ENCODE data around the gene PAQR3. TPM values are rescaled to one million over a fixed set of nuclear protein-coding genes. Genes with fewer than 3 reads are reported as not detected.

PAQR3 gene
- total and polyA plus RNA-seq, 2 of the 8 experiments (the other 6 are each of a cell fraction or from before 2014, with no cell fraction given) = 28.9 to 35.2 TPM

DNA sequence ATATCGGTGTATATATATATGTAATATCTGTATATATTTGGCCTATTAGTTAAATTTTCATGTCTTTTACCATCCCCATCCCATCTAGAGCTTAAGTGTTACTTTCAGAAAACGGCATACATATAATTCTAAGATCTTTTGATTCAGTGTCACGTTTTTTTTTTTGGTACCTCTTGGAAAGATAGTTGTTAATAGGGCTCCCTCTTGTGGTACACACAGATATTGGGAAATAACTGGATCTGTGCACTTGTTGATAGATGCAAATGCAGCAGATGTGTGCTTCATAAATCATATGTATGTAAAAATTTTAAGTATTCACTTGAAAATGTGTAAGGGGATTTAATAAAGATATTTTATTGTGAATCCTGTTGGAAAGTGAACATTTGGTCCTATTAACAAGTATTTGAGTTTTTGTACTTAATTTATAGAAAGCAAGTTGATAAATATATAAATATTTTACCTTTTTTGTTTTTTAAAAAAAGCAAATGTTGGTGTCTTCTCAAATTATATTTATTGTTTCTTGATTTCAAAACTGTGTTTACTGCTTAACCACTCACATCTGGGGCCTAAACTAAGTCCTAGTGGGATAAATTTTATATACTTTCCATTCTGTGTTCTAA, 74.7 kb downstream of the PAQR3 start:
- Histone ChIP-seq H3K4me2 (ENCODE audit: insufficient read depth in 1 of 2, low read depth in 2 of 2, low read length in 2 of 2) (no peak overlapping the region), H2BK5ac (ENCODE audit: low read depth, low read length) (no peak overlapping the region), H4K5ac (ENCODE audit: insufficient read length, low read depth, low read length) (no peak overlapping the region), H2BK15ac (ENCODE audit: low read length) (no peak overlapping the region), H3K79me2 (ENCODE audit: control insufficient read depth in 1 of 2, insufficient read depth in 2 of 2, low read length in 2 of 2) (no peaks in the 10 kb centered on the region), H3K23me2 (ENCODE audit: low read depth, low read length) (no peaks in the 10 kb centered on the region), H4K8ac (ENCODE audit: extremely low read depth, insufficient read depth, low read length) (no peak overlapping the region), H3K4me3 (ENCODE audit: extremely low read depth in 1 of 4, insufficient read depth in 2 of 4, low read depth in 3 of 4, low read length in 4 of 4) (no peak overlapping the region), H2BK120ac (replicated peaks; ENCODE audit: low read depth, low read length) (no peak overlapping the region), H2AFZ (ENCODE audit: low read length) (no peak overlapping the region), H3K23ac (ENCODE audit: insufficient read length) (no peak overlapping the region), H2BK12ac (ENCODE audit: low read depth, low read length) (no peak overlapping the region), H2BK20ac (ENCODE audit: low read length) (no peak overlapping the region), H3K4ac (replicated peaks; ENCODE audit: insufficient read length, low read depth, low read length) (no peak overlapping the region), H3K27me3 (replicated peaks in 1 of 4; ENCODE audit: control insufficient read depth in 3 of 4, extremely low read depth in 1 of 4, insufficient read depth in 3 of 4, low read length in 3 of 4) (no peaks in the 10 kb centered on the region), H3K18ac (ENCODE audit: extremely low read depth, low read length) (no peak overlapping the region), H3K56ac (replicated peaks; ENCODE audit: insufficient read length, low read depth, low read length) (no peak overlapping the region), H3K4me1 (replicated peaks in 1 of 4; ENCODE audit: control insufficient read depth in 3 of 4, insufficient read depth in 4 of 4, low read length in 3 of 4) (no peaks in the 10 kb centered on the region), H4K91ac (replicated peaks; ENCODE audit: insufficient read length, low read length) (no peak overlapping the region), H4K20me1 (replicated peaks in 1 of 2; ENCODE audit: control insufficient read depth in 1 of 2, insufficient read depth in 2 of 2, low read length in 2 of 2) (no peaks in the 10 kb centered on the region), H2AK5ac (ENCODE audit: low read depth, low read length) (no peak overlapping the region), H3K9ac (replicated peaks in 1 of 4; ENCODE audit: extremely low read depth in 1 of 4, low read depth in 3 of 4, low read length in 3 of 4) (no peak overlapping the region), H3K36me3 (ENCODE audit: control insufficient read depth in 2 of 4, insufficient read depth in 4 of 4, low read length in 3 of 4) (peaks cover 0 to 3% (median 0%) of the 10 kb centered on the region in 4 experiments; a peak in 2 of 8 replicates), H3K9me3 (ENCODE audit: insufficient read depth in 2 of 2, low read depth in 1 of 2, low read length in 1 of 2) (no peaks in the 10 kb centered on the region), H3K14ac (ENCODE audit: insufficient read length) (no peak overlapping the region), H3K79me1 (ENCODE audit: low read depth, low read length) (no peaks in the 10 kb centered on the region), H3K27ac (ENCODE audit: low read depth, low read length) (no peak overlapping the region)
- POLR2A ChIA-PET (ENCODE audit: partially characterized antibody) = no interaction called here
- TF ChIP-seq RAD21 (IDR thresholded peaks at IDR 0.05 in 1 of 2, conservative IDR thresholded peaks at IDR 0.05 in 1 of 2; ENCODE audit: low read depth in 2 of 2, low read length in 2 of 2) (peak; percentile 79), KDM4A (IDR thresholded peaks at IDR 0.05; ENCODE audit: low read depth, low read length, severe bottlenecking) (no peak), CEBPB (IDR thresholded peaks at IDR 0.05; ENCODE audit: low read depth, low read length) (peak; percentile 34; the same call in 1 of the 2 replicates)
- TF ChIP-seq, protein P1, sequence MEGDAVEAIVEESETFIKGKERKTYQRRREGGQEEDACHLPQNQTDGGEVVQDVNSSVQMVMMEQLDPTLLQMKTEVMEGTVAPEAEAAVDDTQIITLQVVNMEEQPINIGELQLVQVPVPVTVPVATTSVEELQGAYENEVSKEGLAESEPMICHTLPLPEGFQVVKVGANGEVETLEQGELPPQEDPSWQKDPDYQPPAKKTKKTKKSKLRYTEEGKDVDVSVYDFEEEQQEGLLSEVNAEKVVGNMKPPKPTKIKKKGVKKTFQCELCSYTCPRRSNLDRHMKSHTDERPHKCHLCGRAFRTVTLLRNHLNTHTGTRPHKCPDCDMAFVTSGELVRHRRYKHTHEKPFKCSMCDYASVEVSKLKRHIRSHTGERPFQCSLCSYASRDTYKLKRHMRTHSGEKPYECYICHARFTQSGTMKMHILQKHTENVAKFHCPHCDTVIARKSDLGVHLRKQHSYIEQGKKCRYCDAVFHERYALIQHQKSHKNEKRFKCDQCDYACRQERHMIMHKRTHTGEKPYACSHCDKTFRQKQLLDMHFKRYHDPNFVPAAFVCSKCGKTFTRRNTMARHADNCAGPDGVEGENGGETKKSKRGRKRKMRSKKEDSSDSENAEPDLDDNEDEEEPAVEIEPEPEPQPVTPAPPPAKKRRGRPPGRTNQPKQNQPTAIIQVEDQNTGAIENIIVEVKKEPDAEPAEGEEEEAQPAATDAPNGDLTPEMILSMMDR (IDR thresholded peaks at IDR 0.05; ENCODE audit: control extremely low read depth in 1 of 3, insufficient read depth in 1 of 3, low read depth in 1 of 3, low read length in 3 of 3) = peak in 2 of 3 experiments; percentile 50 to 60; a peak in 2 of 4 replicates
- FAIRE-seq (no peak), DNase-seq (ENCODE audit: low read depth in 1 of 2, low spot score in 2 of 2) (no peak)
- WGBS, 2 experiments (ENCODE audit: extremely low coverage in 1 of 2, insufficient coverage in 1 of 2, insufficient read length in 1 of 2, insufficient replicate concordance in 2 of 2, low coverage in 1 of 2, low lambda C conversion rate in 2 of 2, missing lambda C conversion rate in 1 of 2) = 69% methylated on average over 3 of the region's 3 CpGs; no CpG with 5 or more reads in 1 of the 2 experiments
- CTCF ChIA-PET (ENCODE audit: partially characterized antibody) = interaction anchor here (0.6 to 3.2 kb wide), 19 partner anchors 9 to 1020 kb away, joined by 3 to 24 read pairs (median 3); no protein-coding TSS in a partner anchor

Measured in H1 (cell line).